CD4-positive, alpha-beta T cell treated with Interferon gamma for 1 hour (primary cell): Measurements from ENCODE around the gene DRAP1.
"Not testable (repeated sequence)": the region's sequence is repeated elsewhere in the genome, so short reads cannot be mapped to it uniquely, and the experiment has no call there.

Source experiments
- DNase-seq: peaks from one replicate; pipeline ENCODE4 v3.0.0-alpha.2; 2020

The DRAP1 gene

GRCh38 chr11:65886826-65887722 lies 32.2 kb upstream of the DRAP1 start:
- DNase-seq, result no peak

- DNase-seq, result no peak
These were observed 31.5 kb upstream of the DRAP1 start for GRCh38 chr11:65887723-65888162.

GRCh38 chr11:65888163-65888814 lies 30.9 kb upstream of the DRAP1 start, which contains the start of gene FIBP:
Gene FIBP, minus strand, starts transcription at chr11:65888471. Its CDS starts 53 bp downstream, at chr11:65888418.
- DNase-seq, result peak; percentile 96

- DNase-seq, result peak; percentile 98
These were observed 28.7 kb upstream of the DRAP1 start, which contains the start of gene CCDC85B for GRCh38 chr11:65890324-65891218. Gene CCDC85B, plus strand, starts transcription at chr11:65890673. Its CDS starts 111 bp downstream, at chr11:65890784.

- no peak for DNase-seq
These were observed 27.7 kb upstream of the DRAP1 start for GRCh38 chr11:65891219-65892136.

GRCh38 chr11:65892137-65892540 lies 27.1 kb upstream of the DRAP1 start:
- not testable (repeated sequence) for DNase-seq

- no peak for DNase-seq
These were observed 26.4 kb upstream of the DRAP1 start for GRCh38 chr11:65892661-65893317.

GRCh38 chr11:65894034-65894591 lies 25.1 kb upstream of the DRAP1 start:
- peak; percentile 48 for DNase-seq

GRCh38 chr11:65895482-65895981 lies 23.7 kb upstream of the DRAP1 start:
- no peak for DNase-seq

- no peak for DNase-seq
These were observed 22.9 kb upstream of the DRAP1 start for GRCh38 chr11:65896034-65896999.

- DNase-seq, result no peak
These were observed 22.2 kb upstream of the DRAP1 start for GRCh38 chr11:65897020-65897471.

- DNase-seq, result no peak
These were observed 20.4 kb upstream of the DRAP1 start for GRCh38 chr11:65898656-65899355.

- peak; percentile 63 for DNase-seq
These were observed 19.7 kb upstream of the DRAP1 start for GRCh38 chr11:65899356-65900124.

GRCh38 chr11:65900125-65900898 lies 18.9 kb upstream of the DRAP1 start, which contains the start of gene FOSL1:
Gene FOSL1, minus strand, starts transcription at chr11:65900388. Its CDS starts 49 bp downstream, at chr11:65900339.
- DNase-seq, result peak; percentile 97

GRCh38 chr11:65900899-65901180 lies 18.4 kb upstream of the DRAP1 start:
- no peak for DNase-seq

GRCh38 chr11:65903068-65903481 lies 16.2 kb upstream of the DRAP1 start:
- DNase-seq, result no peak

GRCh38 chr11:65903715-65904114 lies 15.5 kb upstream of the DRAP1 start:
- no peak for DNase-seq
